Stimulated activated CD8-positive, alpha-beta memory T cell treated with anti-CD3 and anti-CD28 coated beads, Interleukin-7, amount 100 ng/mL, for 1 hour (primary cell): Measurements from ENCODE around the gene PIN1.
"Not testable (repeated sequence)": the region's sequence is repeated elsewhere in the genome, so short reads cannot be mapped to it uniquely, and the experiment has no call there.

Source experiments
- DNase-seq, 2 donors: peaks; one replicate each; pipeline ENCODE4 v3.0.0-alpha.2; 2020; ENCODE audit warnings: low read depth in 2 of 2

The PIN1 gene

DNA sequence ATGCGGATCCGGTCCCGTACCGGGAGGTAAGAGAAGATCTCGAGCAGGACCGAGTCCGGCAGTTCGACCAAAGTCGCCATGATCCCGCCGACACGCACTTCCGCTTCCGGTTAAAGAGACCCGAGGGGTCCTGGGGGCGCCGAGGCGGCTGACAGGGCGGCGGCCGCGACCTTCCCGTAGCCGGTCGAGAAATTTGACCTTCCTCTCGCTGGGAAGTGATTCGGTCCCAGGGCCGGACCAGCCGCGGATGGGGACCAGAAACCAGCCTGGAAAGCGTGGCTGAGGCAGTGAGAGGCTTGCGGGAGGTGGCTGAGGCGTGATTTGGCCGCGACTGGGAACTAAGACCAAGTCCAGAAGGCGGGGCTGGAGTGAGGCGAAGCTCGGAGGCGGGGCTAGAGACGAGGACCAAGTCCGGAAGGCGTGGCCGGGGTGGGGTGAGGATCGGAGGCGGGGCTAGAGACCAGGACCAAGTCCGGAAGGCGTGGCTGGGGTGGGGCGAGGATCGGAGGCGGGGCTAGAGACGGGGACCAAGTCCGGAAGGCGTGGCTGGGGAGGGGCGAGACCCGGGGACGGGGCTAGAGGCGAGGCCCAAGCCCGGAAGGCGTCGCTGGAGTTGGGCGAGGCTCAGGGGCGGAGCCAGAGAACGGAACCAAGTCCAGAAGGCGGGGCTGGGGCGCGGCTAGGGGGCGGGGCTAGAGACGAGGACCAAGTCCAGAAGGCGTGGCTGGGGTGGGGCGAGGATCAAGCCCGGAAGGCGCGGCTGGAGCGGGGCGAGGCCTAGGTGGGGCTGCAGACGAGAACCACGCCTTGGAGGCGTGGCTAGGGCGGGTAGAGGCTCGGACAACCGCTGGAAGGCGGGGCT, 16.2 kb upstream of the PIN1 start, which contains the start of gene FBXL12:
TSS of gene FBXL12 (minus strand) at position 346 of the 862 bp plus-strand sequence. CDS start at position 80, 266 bp downstream.
- DNase-seq, result peak; percentile 100

DNA sequence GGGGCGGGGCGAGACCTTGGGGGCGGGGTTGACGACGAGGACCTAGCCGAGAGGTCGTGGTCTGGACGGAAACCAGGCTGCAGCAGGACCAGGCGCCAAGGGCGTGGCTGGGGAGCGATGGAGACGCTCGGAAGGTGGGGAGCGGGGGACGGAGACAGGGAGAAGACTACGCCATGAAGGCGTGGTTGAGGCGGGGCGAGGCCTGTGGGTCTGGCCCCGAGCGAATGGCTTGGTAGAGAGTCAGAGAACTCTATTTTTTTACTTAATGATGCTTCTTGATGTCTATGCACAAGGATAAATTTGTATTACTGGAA, 15.6 kb upstream of the PIN1 start:
- DNase-seq, result no peak

DNA sequence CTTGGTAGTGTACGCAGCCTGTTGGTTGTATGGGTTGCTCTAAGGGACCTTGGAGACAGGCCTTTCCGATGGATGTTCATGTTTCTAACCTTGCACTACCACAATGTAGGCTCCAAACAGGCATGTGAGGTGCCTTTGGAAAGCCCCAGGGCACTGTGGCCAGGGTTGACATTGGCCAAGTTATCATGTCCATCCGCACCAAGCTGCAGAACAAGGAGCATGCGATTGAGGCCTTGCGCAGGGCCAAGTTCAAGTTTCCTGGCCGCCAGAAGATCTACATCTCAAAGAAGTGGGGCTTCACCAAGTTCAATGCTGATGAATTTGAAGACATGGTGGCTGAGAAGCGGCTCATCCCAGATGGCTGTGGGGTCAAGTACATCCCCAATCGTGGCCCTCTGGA, 15.1 kb upstream of the PIN1 start:
- DNase-seq, result not testable (repeated sequence)

GRCh38 chr19:9823816-9824215, 11.3 kb upstream of the PIN1 start:
- DNase-seq, result no peak

DNA sequence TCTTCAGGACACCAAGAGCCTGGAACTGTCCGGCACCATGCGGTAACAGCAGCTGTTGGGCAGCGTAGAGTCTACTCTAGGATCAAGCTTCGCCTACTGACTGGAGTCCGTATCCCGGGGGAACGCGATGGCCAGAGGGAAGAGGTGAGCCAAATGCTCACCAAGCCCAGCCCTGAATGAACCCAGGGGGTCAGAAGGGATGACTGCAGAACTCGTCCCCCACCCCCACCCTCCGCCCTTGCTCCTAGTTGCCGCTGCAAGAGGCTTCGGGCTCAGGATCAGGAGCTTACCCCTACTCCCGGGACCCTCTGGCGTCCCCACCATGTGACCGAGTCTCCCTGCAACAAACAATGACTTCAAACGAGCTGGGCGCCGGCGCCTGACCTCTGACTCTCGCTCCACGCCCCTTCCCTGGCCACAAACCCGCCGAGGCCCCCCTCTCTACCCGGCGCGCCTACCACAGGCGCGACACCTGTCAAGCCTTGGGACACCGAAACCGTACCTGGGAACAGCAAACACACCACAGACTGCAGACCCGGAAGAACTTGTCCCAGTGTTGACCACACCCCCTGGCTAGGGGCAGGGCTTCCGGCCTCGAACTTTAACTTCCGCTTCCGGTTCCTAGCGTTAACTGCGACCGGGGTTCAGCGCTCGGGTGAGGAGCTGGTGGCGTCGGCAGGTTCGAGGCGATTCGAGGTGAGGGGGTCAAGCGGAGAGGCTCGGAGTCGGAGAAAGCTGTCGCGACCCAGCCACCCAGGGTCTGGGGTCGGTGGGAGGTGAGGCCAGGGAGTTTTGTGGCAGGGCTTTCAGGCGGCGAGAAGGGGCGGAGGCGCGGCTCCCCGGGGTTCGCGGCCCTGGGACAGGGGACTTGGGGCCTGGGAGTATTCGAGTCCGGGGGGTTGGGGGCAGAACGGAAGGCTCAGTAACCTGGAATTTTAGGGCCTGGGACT, 7.6 kb upstream of the PIN1 start, which contains the start of gene UBL5:
TSS of gene UBL5 (plus strand) at position 630 of the 950 bp plus-strand sequence. CDS start 420 bp downstream, outside the sequence.
- peak; percentile 74 to 78 for DNase-seq

- DNase-seq, result no peak
These were observed 6.5 kb upstream of the PIN1 start for GRCh38 chr19:9828551-9829063.

GRCh38 chr19:9834307-9834725, 802 bp upstream of the PIN1 start:
- DNase-seq, result no peak

DNA sequence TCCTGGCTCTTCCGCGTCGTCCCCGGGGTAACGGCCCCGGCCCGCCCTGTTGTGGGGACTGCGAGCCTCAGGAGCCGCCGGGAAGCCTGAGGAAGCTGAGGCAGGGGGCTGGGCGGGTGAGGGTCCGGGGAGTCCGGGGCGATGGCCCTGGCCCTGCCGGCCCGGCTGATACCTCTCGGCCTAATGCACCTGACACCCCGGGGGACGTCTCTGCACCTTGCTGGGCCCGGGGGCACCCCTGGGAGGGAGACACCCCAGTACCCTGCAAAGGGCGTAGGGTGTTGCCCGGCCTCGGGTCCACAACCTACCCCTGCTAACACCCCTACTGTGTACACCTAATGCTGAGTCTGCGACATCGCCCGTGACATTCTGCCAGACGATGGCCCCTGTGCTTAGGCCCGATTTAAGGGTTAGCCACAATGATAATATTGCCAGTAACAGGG, 410 bp downstream of the PIN1 start:
- DNase-seq, result no peak

GRCh38 chr19:9836021-9836420, 903 bp downstream of the PIN1 start:
- DNase-seq, result no peak

DNA sequence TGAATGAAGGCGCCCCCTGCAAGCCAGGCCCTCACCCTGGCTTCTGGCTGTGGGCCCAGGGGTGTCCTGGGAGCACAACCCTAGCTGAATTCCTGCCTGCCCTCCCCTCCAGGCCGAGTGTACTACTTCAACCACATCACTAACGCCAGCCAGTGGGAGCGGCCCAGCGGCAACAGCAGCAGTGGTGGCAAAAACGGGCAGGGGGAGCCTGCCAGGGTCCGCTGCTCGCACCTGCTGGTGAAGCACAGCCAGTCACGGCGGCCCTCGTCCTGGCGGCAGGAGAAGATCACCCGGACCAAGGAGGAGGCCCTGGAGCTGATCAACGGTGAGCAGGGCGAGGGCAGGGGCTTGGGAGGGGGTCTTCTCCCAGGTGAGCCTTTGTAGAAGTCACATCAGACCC, 3.2 kb downstream of the PIN1 start:
- DNase-seq, result no peak

- no peak for DNase-seq
These were observed 4.3 kb downstream of the PIN1 start for GRCh38 chr19:9839415-9839814.

DNA sequence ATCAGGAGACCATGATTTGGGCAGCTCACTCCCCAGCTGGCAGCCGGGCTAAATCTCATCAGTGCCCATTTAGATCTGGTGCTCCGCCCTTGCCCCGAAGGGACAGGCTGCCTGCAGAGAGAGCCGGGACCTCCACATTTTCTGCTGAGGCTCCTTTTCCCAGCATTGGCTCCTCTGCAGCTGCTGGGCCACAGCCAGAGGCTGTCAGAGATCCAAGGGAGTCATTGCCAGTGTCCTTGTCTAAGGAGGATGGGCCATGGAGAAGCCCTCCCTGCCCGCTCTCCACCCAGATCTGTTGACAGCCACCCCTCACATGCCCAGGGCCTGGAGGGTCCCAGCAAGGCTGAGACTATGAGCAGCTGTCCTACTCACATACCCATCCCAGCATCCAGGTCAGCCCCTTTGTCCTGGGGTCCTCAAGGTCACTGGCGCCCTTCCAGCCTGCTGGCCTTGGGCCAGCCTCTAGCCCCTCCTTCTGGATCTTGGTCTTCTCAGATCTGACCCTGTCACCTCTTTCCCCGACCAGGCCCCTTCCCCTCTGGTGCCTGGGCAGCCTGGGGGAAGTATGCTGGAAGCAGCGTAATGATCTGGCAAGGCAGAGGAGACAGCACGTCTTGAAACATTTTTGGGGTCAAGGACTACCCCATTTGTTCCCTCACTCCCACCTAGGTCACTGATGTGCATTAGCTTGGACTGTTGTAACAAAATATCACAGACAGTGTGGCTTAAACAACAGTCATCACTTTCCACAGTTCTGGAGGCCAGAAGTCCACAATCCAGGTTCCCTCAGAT, 7.9 kb downstream of the PIN1 start:
- no peak for DNase-seq

- not testable (repeated sequence) for DNase-seq
These were observed 8.6 kb downstream of the PIN1 start for GRCh38 chr19:9843626-9844273.

- DNase-seq, result no peak
These were observed 12.1 kb downstream of the PIN1 start for GRCh38 chr19:9847087-9847671.

- no peak for DNase-seq
These were observed 12.9 kb downstream of the PIN1 start for GRCh38 chr19:9848060-9848459.

GRCh38 chr19:9848762-9849161, 13.6 kb downstream of the PIN1 start:
- no peak for DNase-seq

- DNase-seq, result no peak
These were observed 14.7 kb downstream of the PIN1 start for GRCh38 chr19:9849791-9850190.

GRCh38 chr19:9850235-9850959, 15.3 kb downstream of the PIN1 start:
- no peak for DNase-seq

GRCh38 chr19:9854282-9854846, 19.2 kb downstream of the PIN1 start:
- no peak for DNase-seq
